DOHH2 (cell line): ENCODE results near the gene HEXIM2.

Experiments
- H3F3A ChIP-seq: fragments of 200-600 bp; sonication (generic), shearing (Covaris generic); 2 replicates; pipeline ENCODE4 v1.6.0; 2016; ENCODE audit warnings: antibody characterized with exemption, mild to moderate bottlenecking; ENCODE audit not compliant: control insufficient read depth, insufficient read depth
- H3K27ac ChIP-seq: fragments of 200-600 bp; sonication (generic); 2 replicates; pipeline ENCODE4 v1.5.1; 2014; ENCODE audit warnings: low read depth, mild to moderate bottlenecking, low read length, moderate library complexity
- H3K27me3 ChIP-seq: fragments of 200-600 bp; sonication (generic); 2 replicates; pipeline ENCODE4 v1.6.1; 2014; ENCODE audit warnings: mild to moderate bottlenecking, low read length, mixed read lengths; ENCODE audit not compliant: control insufficient read depth
- H3K36me3 ChIP-seq: fragments of 200-600 bp; sonication (generic); 2 replicates; pipeline ENCODE4 v1.6.1; 2014; ENCODE audit warnings: mild to moderate bottlenecking, low read length, moderate library complexity, mixed read lengths; ENCODE audit not compliant: control insufficient read depth
- H3K4me1 ChIP-seq: fragments of 200-600 bp; sonication (generic); 2 replicates; pipeline ENCODE4 v1.6.1; 2014; ENCODE audit warnings: mild to moderate bottlenecking, low read length, mixed read lengths; ENCODE audit not compliant: control insufficient read depth
- H3K4me2 ChIP-seq: fragments of 200-600 bp; sonication (generic); 2 replicates; pipeline ENCODE4 v1.6.0; 2014; ENCODE audit warnings: mild to moderate bottlenecking, low read length, moderate library complexity
- H3K4me3 ChIP-seq: fragments of 200-600 bp; sonication (generic); 2 replicates; pipeline ENCODE4 v1.5.1; 2014; ENCODE audit warnings: mild to moderate bottlenecking, low read length, mixed read lengths
- H3K79me2 ChIP-seq: fragments of 200-600 bp; sonication (generic); 2 replicates; pipeline ENCODE4 v1.6.1; 2014; ENCODE audit warnings: mild to moderate bottlenecking, low read length, mixed read lengths; ENCODE audit not compliant: control insufficient read depth
- H3K9me2 ChIP-seq: fragments of 200-600 bp; sonication (generic); replicated peaks from 2 replicates; pipeline ENCODE4 v1.6.1; 2014; ENCODE audit warnings: mild to moderate bottlenecking, low read length, mixed read lengths; ENCODE audit not compliant: control insufficient read depth
- H3K9me3 ChIP-seq: fragments of 200-600 bp; sonication (generic); 2 replicates; pipeline ENCODE4 v1.6.1; 2014; ENCODE audit warnings: antibody characterized with exemption, low read length, mixed read lengths; ENCODE audit not compliant: control insufficient read depth, insufficient read depth
- H4K20me1 ChIP-seq: fragments of 200-600 bp; sonication (generic); 2 replicates; pipeline ENCODE4 v1.6.0; 2014; ENCODE audit warnings: low read depth, mild to moderate bottlenecking, antibody characterized with exemption, low read length, moderate library complexity; ENCODE audit not compliant: control insufficient read depth, insufficient read depth
- EZH2phosphoT487 ChIP-seq: fragments of 200-600 bp; sonication (generic); IDR thresholded peaks from 2 replicates; pipeline ENCODE4 v1.6.1; 2017; ENCODE audit warnings: borderline replicate concordance, mild to moderate bottlenecking, antibody characterized with exemption, low read length, moderate library complexity, mixed read lengths
- TF ChIP-seq, protein P1 (sequence below): fragments of 200-600 bp; sonication (generic); IDR thresholded peaks from one replicate; pipeline ENCODE4 v1.5.1; 2014; ENCODE audit warnings: antibody characterized with exemption, mild to moderate bottlenecking, low read depth, low read length; ENCODE audit not compliant: poor library complexity, severe bottlenecking

The HEXIM2 gene

DNA sequence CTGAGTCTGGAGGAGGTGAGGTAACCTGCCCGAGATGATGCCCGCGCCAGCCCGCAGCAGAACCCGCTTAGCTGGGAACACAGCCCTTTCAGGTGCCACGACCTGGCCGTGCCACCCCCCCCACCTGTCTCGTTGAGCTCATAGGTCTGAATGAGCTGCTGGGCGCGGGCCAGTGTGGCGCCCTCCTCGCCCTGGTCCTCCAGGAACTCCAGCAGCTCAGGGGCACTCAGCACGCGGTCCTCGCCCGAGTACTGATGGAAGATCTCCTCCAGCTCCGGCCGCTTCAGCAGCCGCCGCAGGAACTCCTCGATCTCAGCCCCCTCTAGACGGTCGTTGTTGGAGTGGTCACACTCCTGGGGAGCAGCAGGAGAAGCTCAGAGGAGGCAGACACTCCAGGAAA is 43.0 kb upstream of the HEXIM2 start:
- H3K9me3 ChIP-seq: no peaks in the 10 kb centered on the region
- H3K4me1 ChIP-seq: no peaks in the 10 kb centered on the region
- H3K27me3 ChIP-seq: no peaks in the 10 kb centered on the region
- H3K4me2 ChIP-seq: no peak overlapping the region
- H3K79me2 ChIP-seq: no peaks in the 10 kb centered on the region
- no peak overlapping the region for H3K27ac ChIP-seq
- no peaks in the 10 kb centered on the region for H3K36me3 ChIP-seq
- TF ChIP-seq, protein P1, sequence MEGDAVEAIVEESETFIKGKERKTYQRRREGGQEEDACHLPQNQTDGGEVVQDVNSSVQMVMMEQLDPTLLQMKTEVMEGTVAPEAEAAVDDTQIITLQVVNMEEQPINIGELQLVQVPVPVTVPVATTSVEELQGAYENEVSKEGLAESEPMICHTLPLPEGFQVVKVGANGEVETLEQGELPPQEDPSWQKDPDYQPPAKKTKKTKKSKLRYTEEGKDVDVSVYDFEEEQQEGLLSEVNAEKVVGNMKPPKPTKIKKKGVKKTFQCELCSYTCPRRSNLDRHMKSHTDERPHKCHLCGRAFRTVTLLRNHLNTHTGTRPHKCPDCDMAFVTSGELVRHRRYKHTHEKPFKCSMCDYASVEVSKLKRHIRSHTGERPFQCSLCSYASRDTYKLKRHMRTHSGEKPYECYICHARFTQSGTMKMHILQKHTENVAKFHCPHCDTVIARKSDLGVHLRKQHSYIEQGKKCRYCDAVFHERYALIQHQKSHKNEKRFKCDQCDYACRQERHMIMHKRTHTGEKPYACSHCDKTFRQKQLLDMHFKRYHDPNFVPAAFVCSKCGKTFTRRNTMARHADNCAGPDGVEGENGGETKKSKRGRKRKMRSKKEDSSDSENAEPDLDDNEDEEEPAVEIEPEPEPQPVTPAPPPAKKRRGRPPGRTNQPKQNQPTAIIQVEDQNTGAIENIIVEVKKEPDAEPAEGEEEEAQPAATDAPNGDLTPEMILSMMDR: no peak
- no peak for TF ChIP-seq EZH2phosphoT487
- no peaks in the 10 kb centered on the region for H3F3A ChIP-seq
- no peaks in the 10 kb centered on the region for H4K20me1 ChIP-seq
- H3K9me2 ChIP-seq: no peaks in the 10 kb centered on the region
- no peak overlapping the region for H3K4me3 ChIP-seq

DNA sequence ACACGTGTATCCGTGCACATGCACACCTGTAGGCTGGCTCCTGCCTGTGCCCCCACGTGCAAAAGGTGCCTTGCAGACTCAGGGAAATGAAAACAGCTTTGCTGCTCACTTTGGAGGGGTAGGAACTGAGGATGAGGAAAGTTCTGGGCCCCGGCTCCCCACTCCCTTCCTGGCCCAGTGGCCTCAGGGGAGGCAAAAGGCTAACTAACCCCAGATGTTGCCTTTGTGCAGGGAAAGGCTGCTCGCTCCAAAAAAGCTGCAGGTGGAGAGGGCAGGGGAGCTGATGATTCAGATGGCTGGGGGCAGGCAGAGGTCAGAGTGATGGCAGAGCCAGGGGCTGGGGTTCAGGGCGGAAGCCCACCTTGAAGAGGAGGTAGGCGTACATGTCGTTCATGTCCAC is 41.7 kb upstream of the HEXIM2 start:
- TF ChIP-seq, protein P1: no peak
- no peak for TF ChIP-seq EZH2phosphoT487
- H3K9me3 ChIP-seq: no peaks in the 10 kb centered on the region

DNA sequence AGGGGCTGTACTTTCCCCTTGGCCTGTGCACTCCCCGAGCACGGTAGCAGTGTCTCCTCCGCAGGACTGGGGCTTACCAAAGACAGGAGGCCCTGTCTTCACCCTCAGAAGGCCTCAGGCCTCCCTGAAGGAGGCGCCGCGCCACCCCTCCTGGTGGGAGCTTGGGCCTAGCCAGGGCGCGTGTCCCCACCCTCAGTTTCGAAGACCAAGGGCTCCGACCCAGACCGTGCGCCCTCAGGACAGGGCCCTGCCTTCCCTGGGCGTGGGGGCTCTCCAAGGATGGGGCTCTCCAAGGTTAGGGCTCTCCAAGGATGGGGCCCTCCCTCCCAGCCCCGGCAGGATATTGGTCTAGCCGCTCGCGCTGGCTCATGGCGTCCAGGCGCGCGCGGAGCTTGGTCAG is 41.1 kb upstream of the HEXIM2 start:
- no peaks in the 10 kb centered on the region for H3K36me3 ChIP-seq
- H3K4me2 ChIP-seq: no peak overlapping the region
- H3K27ac ChIP-seq: no peak overlapping the region
- H3K27me3 ChIP-seq: no peaks in the 10 kb centered on the region
- no peaks in the 10 kb centered on the region for H3K4me1 ChIP-seq
- H3K4me3 ChIP-seq: no peak overlapping the region
- TF ChIP-seq, protein P1: no peak
- no peak for TF ChIP-seq EZH2phosphoT487
- H3K9me3 ChIP-seq: no peaks in the 10 kb centered on the region
- H3F3A ChIP-seq: no peaks in the 10 kb centered on the region
- no peaks in the 10 kb centered on the region for H3K79me2 ChIP-seq
- no peaks in the 10 kb centered on the region for H3K9me2 ChIP-seq
- no peaks in the 10 kb centered on the region for H4K20me1 ChIP-seq

More for the DNA sequence above, 41.7 kb upstream of the HEXIM2 start:
- Histone ChIP-seq H3K4me3 (no peak overlapping the region), H3F3A (no peaks in the 10 kb centered on the region), H4K20me1 (no peaks in the 10 kb centered on the region), H3K27me3 (no peaks in the 10 kb centered on the region), H3K4me2 (no peak overlapping the region), H3K9me2 (no peaks in the 10 kb centered on the region), H3K79me2 (no peaks in the 10 kb centered on the region), H3K4me1 (no peaks in the 10 kb centered on the region), H3K27ac (no peak overlapping the region), H3K36me3 (no peaks in the 10 kb centered on the region)

DNA sequence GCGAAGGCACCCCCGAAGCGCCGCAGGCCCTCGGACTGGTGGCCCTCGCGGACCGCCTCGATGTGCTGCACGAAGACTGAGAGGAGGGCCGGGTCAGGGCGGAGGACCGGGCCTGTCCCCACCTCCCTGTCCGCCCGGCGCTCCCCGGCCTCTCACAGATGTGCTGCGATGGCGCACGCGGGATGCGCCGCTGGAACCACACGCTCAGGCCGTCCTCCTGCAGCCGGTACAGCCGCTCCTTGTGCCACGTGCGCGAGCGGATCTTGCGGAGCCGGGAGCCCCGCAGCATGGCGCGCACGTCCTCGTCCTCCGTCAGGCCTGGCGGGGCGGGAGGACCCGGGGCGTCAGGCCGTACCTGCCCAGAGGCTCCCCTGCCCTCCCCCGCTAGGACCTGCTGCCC is 40.6 kb upstream of the HEXIM2 start:
- Histone ChIP-seq H3K79me2 (no peaks in the 10 kb centered on the region), H3K4me2 (no peak overlapping the region), H3K36me3 (no peaks in the 10 kb centered on the region), H3K9me2 (no peaks in the 10 kb centered on the region), H4K20me1 (no peaks in the 10 kb centered on the region), H3K27me3 (no peaks in the 10 kb centered on the region), H3K27ac (no peak overlapping the region), H3F3A (no peaks in the 10 kb centered on the region), H3K9me3 (no peaks in the 10 kb centered on the region), H3K4me1 (no peaks in the 10 kb centered on the region), H3K4me3 (no peak overlapping the region)
- TF ChIP-seq EZH2phosphoT487: no peak
- TF ChIP-seq, protein P1: no peak
